PC-9 (cell line): ENCODE data around the gene R3HDM2. TPM values are rescaled to one million over a fixed set of nuclear protein-coding genes. Genes with fewer than 3 reads are reported as not detected.

ENCODE experiments used
- BruUV-seq: library from RNA; stranded (reverse); fragments of 400-500 nt; replicated peaks from 2 replicates; lab custom pipeline; 2021; lab: Mats Ljungman, UMichigan
- CTCF ChIA-PET: fragments of 300-600 bp; sonication (Branson Sonifier 250); formaldehyde crosslinking; loops from one replicate; lab custom pipeline; 2022; ENCODE audit warnings: antibody characterized with exemption; lab: Charles Lee
- POLR2A ChIA-PET: fragments of 300-600 bp; sonication (Branson Sonifier 250); formaldehyde crosslinking; loops from one replicate; lab custom pipeline; 2022; ENCODE audit warnings: antibody characterized with exemption; ENCODE audit not compliant: unreplicated experiment; lab: Charles Lee
- DNase-seq, 2 experiments: peaks; one replicate each; pipeline versions ENCODE4 v3.0.0 to v3.0.0-alpha.2; 2015 to 2022; ENCODE audit warnings: mixed read lengths in 1 of 2
- H2AFZ ChIP-seq: fragments of 200-600 bp; sonication (generic); 2 replicates; pipeline ENCODE4 v1.8.1; 2017; ENCODE audit warnings: antibody characterized with exemption
- H3F3A ChIP-seq: fragments of 200-600 bp; sonication (generic); 2 replicates; pipeline ENCODE4 v1.8.1; 2017; ENCODE audit warnings: antibody characterized with exemption, mild to moderate bottlenecking, low read depth; ENCODE audit not compliant: insufficient read depth
- H3K27ac ChIP-seq: fragments of 200-600 bp; sonication (generic); 2 replicates; pipeline ENCODE4 v1.6.1; 2016; ENCODE audit warnings: mixed run types
- H3K27me3 ChIP-seq: fragments of 200-600 bp; sonication (generic); 2 replicates; pipeline ENCODE4 v1.6.1; 2016; ENCODE audit warnings: low read depth, mixed run types; ENCODE audit not compliant: insufficient read depth
- H3K36me3 ChIP-seq: fragments of 200-600 bp; sonication (generic); 2 replicates; pipeline ENCODE4 v1.6.1; 2016; ENCODE audit warnings: low read depth, mixed run types
- H3K4me1 ChIP-seq: fragments of 200-600 bp; sonication (generic); replicated peaks from 2 replicates; pipeline ENCODE4 v1.6.1; 2016; ENCODE audit warnings: mixed run types; ENCODE audit not compliant: insufficient read depth
- H3K4me2 ChIP-seq: fragments of 200-600 bp; sonication (generic); 2 replicates; pipeline ENCODE4 v1.6.1; 2017; ENCODE audit warnings: mixed run types
- H3K4me3 ChIP-seq: fragments of 200-600 bp; sonication (generic); 2 replicates; pipeline ENCODE4 v1.6.1; 2016; ENCODE audit warnings: mixed run types
- H3K79me2 ChIP-seq: fragments of 200-600 bp; sonication (generic); 2 replicates; pipeline ENCODE4 v1.6.1; 2017; ENCODE audit warnings: low read depth, mixed run types
- H3K9me2 ChIP-seq: fragments of 200-600 bp; sonication (generic); 2 replicates; pipeline ENCODE4 v1.8.1; 2017; ENCODE audit warnings: mild to moderate bottlenecking; ENCODE audit not compliant: insufficient read depth
- H3K9me3 ChIP-seq: fragments of 200-600 bp; sonication (generic); 2 replicates; pipeline ENCODE4 v1.8.1; 2016; ENCODE audit warnings: low read depth; ENCODE audit not compliant: insufficient read depth
- H4K20me1 ChIP-seq: fragments of 200-600 bp; sonication (generic); 2 replicates; pipeline ENCODE4 v1.8.1; 2017; ENCODE audit not compliant: insufficient read depth
- EZH2 ChIP-seq: fragments of 200-600 bp; sonication (generic); IDR thresholded peaks from 2 replicates; pipeline ENCODE4 v1.8.0; 2017; ENCODE audit warnings: antibody characterized with exemption, low read depth
- intact Hi-C: fragments of 100-400 bp; cut with micrococcal nuclease; formaldehyde crosslinking; loops from one replicate; pipeline ENCODE4 v1.10.0; 2022; ENCODE audit not compliant: unreplicated experiment
- total RNA-seq: library from RNA; stranded (reverse); gene quantifications from 2 replicates; pipeline ENCODE4 v1.2.3, GENCODE V29; 2021
- TF ChIP-seq, protein P1 (sequence below): fragments of 200-600 bp; sonication (generic); conservative IDR thresholded peaks from 2 replicates; pipeline ENCODE4 v1.6.1; 2017; ENCODE audit warnings: mixed run types, antibody characterized with exemption, mild to moderate bottlenecking, moderate library complexity

The R3HDM2 gene
- total RNA-seq, 1 experiment from 2014 or later = 65.1 TPM

- Histone ChIP-seq H2AFZ (no peak overlapping the region), H3K9me3 (no peaks in the 10 kb centered on the region), H3K4me3 (no peak overlapping the region; the same call in 1 of the 2 replicates), H3K9me2 (no peaks in the 10 kb centered on the region), H3K36me3 (no peaks in the 10 kb centered on the region), H3K4me1 (peaks cover 22% of the 10 kb centered on the region; the same call in 1 of the 2 replicates), H3K27ac (no peak overlapping the region), H3K4me2 (peak overlapping the region; percentile 50), H3F3A (peaks cover 65% of the 10 kb centered on the region), H4K20me1 (peaks cover 8% of the 10 kb centered on the region), H3K27me3 (peaks cover 30% of the 10 kb centered on the region), H3K79me2 (no peaks in the 10 kb centered on the region)
- intact Hi-C loops = loop anchor here (5.0 to 10.0 kb wide), 3 partner anchors 58 to 485 kb away; partner anchors contain the start of genes PRIM1 and STAT6
- ChIA-PET CTCF (interaction anchor here (0.6 to 1.5 kb wide), 4 partner anchors 11 to 1155 kb away, joined by 3 to 14 read pairs (median 5); partner anchors contain the start of gene SHMT2), POLR2A (interaction anchor here (0.5 kb wide), 1 partner anchor 111 kb away, joined by 3 read pairs; no protein-coding TSS in a partner anchor)
- TF ChIP-seq, protein P1, sequence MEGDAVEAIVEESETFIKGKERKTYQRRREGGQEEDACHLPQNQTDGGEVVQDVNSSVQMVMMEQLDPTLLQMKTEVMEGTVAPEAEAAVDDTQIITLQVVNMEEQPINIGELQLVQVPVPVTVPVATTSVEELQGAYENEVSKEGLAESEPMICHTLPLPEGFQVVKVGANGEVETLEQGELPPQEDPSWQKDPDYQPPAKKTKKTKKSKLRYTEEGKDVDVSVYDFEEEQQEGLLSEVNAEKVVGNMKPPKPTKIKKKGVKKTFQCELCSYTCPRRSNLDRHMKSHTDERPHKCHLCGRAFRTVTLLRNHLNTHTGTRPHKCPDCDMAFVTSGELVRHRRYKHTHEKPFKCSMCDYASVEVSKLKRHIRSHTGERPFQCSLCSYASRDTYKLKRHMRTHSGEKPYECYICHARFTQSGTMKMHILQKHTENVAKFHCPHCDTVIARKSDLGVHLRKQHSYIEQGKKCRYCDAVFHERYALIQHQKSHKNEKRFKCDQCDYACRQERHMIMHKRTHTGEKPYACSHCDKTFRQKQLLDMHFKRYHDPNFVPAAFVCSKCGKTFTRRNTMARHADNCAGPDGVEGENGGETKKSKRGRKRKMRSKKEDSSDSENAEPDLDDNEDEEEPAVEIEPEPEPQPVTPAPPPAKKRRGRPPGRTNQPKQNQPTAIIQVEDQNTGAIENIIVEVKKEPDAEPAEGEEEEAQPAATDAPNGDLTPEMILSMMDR = no peak
- TF ChIP-seq EZH2 = no peak
- TSS peak; percentile 21 for BruUV-seq
- peak in 1 of 2 experiments; percentile 45 for DNase-seq
Observed at GRCh38 chr12:57240066-57240921, 190.5 kb downstream of the R3HDM2 start.

DNA sequence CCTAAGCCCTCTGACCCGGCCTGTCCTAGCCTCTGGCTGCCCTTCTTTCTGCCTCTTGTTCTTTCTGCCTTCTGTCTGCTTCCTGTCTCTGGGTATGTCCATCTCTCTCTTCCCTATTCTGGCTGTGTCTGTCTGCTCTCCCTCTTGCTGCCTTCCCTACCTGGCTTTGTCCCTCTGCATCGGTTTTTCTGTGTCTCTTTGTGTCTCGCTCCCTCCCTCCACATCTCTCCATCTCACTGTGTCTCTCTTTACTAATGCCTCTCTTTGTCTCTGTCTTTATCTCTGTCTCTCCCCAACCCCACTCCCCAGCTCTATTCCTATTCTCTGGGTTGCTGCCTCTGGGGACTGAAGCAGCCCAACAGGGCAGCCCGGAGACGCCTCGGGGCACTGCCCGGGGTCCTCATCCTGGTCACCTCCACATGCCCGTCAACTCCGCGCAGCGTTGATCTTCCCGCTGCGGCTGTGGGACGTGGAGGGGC lies 191.2 kb downstream of the R3HDM2 start:
- Histone ChIP-seq H3K4me1 (peaks cover 22% of the 10 kb centered on the region; the same call in 1 of the 2 replicates), H3K27ac (no peak overlapping the region), H3K9me2 (no peaks in the 10 kb centered on the region), H3F3A (peaks cover 61% of the 10 kb centered on the region), H3K9me3 (no peaks in the 10 kb centered on the region), H4K20me1 (peaks cover 8% of the 10 kb centered on the region), H3K79me2 (no peaks in the 10 kb centered on the region), H2AFZ (no peak overlapping the region), H3K27me3 (peaks cover 30% of the 10 kb centered on the region), H3K4me2 (peak overlapping the region; percentile 50; the same call in 1 of the 2 replicates), H3K4me3 (no peak overlapping the region), H3K36me3 (0 out of 2 replicates have a peak, but pooled peaks cover under 1% of the 10 kb centered on the region)
- ChIA-PET CTCF (interaction anchor here (0.7 to 2.3 kb wide), 4 partner anchors 10 to 227 kb away, joined by 3 to 17 read pairs (median 10); partner anchors contain the start of gene SHMT2), POLR2A (no interaction called here)
- no peak for DNase-seq
- intact Hi-C loops = loop anchor here (1.0 to 10.0 kb wide), 4 partner anchors 26 to 485 kb away; partner anchors contain the start of genes PRIM1 and STAT6
- TSS peak; percentile 6 for BruUV-seq
- no peak for TF ChIP-seq EZH2
- TF ChIP-seq, protein P1 = no peak
